ENCODE measurements around the gene TP73.

GRCh38 chr1:3634059-3634800, 18.1 kb upstream of the TP73 start:
- TF ChIP-seq CTCF (conservative IDR thresholded peaks at IDR 0.05; ENCODE audit: low read depth, low read length) = no peak
- no peak for TF ChIP-seq EZH2 (IDR thresholded peaks at IDR 0.05; ENCODE audit: low read length, unreplicated experiment)
- TF ChIP-seq EZH2phosphoT487 (IDR thresholded peaks at IDR 0.05; ENCODE audit: borderline replicate concordance, low read length) = no peak

All from PC-3 (cell line).